Cardiac fibroblast (primary cell): ENCODE results near the gene ARHGEF26.

ENCODE experiments used
- DNase-seq, 2 donors: peaks; one replicate each; pipeline versions ENCODE4 v3.0.0 to v3.0.0-alpha.2; 2010; ENCODE audit warnings: low read depth in 2 of 2
- H3K4me3 ChIP-seq, 2 donors: replicated peaks in 1 of 2; 1 replicate in 1 of 2; 2 replicates in 1 of 2; pipeline ENCODE4 v1.5.1; 2011; ENCODE audit warnings: low read depth in 2 of 2, low read length in 2 of 2, mild to moderate bottlenecking in 2 of 2, moderate library complexity in 1 of 2
- CTCF ChIP-seq: IDR thresholded peaks from one replicate; pipeline ENCODE4 v1.5.1; 2011; ENCODE audit warnings: low read depth, mild to moderate bottlenecking, low read length, inconsistent platforms

ARHGEF26 gene

GRCh38 chr3:154115332-154115731, 5.9 kb upstream of the ARHGEF26 start:
- TF ChIP-seq CTCF: no peak
- no peak for DNase-seq
- no peak overlapping the region for H3K4me3 ChIP-seq

- DNase-seq: no peak
- no peak for TF ChIP-seq CTCF
These were observed 1.2 kb upstream of the ARHGEF26 start for GRCh38 chr3:154119951-154120350.

GRCh38 chr3:154121701-154122551, 736 bp downstream of the ARHGEF26 start:
- TF ChIP-seq CTCF: peak; percentile 1
- DNase-seq: peak; percentile 36 to 41
- H3K4me3 ChIP-seq: peak overlapping the region; percentile 83 to 87

More at GRCh38 chr3:154119951-154120350, 1.2 kb upstream of the ARHGEF26 start:
- no peak overlapping the region for H3K4me3 ChIP-seq

- peak overlapping the region; percentile 83 to 87 for H3K4me3 ChIP-seq
- no peak for DNase-seq
- no peak for TF ChIP-seq CTCF
These were observed 1.3 kb downstream of the ARHGEF26 start for GRCh38 chr3:154122552-154122911.

GRCh38 chr3:154122912-154123559, 1.8 kb downstream of the ARHGEF26 start:
- TF ChIP-seq CTCF: no peak
- H3K4me3 ChIP-seq: peak overlapping the region; percentile 83 to 87
- peak; percentile 19 to 40 for DNase-seq

- peak; percentile 15 to 29 for DNase-seq
- H3K4me3 ChIP-seq: no peak overlapping the region
- no peak for TF ChIP-seq CTCF
These were observed 2.7 kb downstream of the ARHGEF26 start for GRCh38 chr3:154123906-154124305.
